ENCODE data around the gene PNLIPRP1.

The PNLIPRP1 gene

GRCh38 chr10:116554628-116555027 is 36.1 kb upstream of the PNLIPRP1 start:
- TF ChIP-seq, protein P1, sequence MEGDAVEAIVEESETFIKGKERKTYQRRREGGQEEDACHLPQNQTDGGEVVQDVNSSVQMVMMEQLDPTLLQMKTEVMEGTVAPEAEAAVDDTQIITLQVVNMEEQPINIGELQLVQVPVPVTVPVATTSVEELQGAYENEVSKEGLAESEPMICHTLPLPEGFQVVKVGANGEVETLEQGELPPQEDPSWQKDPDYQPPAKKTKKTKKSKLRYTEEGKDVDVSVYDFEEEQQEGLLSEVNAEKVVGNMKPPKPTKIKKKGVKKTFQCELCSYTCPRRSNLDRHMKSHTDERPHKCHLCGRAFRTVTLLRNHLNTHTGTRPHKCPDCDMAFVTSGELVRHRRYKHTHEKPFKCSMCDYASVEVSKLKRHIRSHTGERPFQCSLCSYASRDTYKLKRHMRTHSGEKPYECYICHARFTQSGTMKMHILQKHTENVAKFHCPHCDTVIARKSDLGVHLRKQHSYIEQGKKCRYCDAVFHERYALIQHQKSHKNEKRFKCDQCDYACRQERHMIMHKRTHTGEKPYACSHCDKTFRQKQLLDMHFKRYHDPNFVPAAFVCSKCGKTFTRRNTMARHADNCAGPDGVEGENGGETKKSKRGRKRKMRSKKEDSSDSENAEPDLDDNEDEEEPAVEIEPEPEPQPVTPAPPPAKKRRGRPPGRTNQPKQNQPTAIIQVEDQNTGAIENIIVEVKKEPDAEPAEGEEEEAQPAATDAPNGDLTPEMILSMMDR (IDR thresholded peaks at IDR 0.05; ENCODE audit: insufficient read depth, low read length, missing control alignments): no peak
- CTCF ChIA-PET: no interaction called here
- no peak overlapping the region for H3K4me3 ChIP-seq (ENCODE audit: low read depth, low read length)
- POLR2A ChIA-PET: no interaction called here
- DNase-seq (ENCODE audit: low read depth, low spot score): no peak

DNA sequence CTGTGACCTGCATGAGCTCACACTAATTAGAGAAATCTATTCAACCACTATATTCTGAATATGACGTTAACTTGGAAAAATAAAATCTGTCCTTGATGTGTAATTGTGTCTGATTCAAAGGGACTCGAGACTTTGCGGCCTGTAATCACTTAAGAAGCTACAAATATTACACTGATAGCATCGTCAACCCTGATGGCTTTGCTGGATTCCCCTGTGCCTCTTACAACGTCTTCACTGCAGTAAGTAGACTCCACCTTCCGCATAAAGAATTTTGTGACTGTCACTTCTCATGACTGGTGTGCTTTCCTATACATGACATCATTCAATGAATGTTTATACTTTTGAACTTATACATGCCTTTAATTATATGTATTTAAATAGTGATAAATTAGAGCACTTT is 34.9 kb upstream of the PNLIPRP1 start:
- H3K4me3 ChIP-seq (ENCODE audit: low read depth, low read length): no peak overlapping the region
- DNase-seq (ENCODE audit: low read depth, low spot score): no peak
- ChIA-PET POLR2A (no interaction called here), CTCF (no interaction called here)
- TF ChIP-seq, protein P1 (IDR thresholded peaks at IDR 0.05; ENCODE audit: insufficient read depth, low read length, missing control alignments): no peak

- CTCF ChIA-PET: no interaction called here
- TF ChIP-seq, protein P1 (IDR thresholded peaks at IDR 0.05; ENCODE audit: insufficient read depth, low read length, missing control alignments): no peak
- DNase-seq (ENCODE audit: low read depth, low spot score): no peak
- H3K4me3 ChIP-seq (ENCODE audit: low read depth, low read length): no peak overlapping the region
- POLR2A ChIA-PET: no interaction called here
Observed at GRCh38 chr10:116557305-116557880, 33.4 kb upstream of the PNLIPRP1 start.

GRCh38 chr10:116565534-116565933 is 25.2 kb upstream of the PNLIPRP1 start:
- TF ChIP-seq, protein P1 (IDR thresholded peaks at IDR 0.05; ENCODE audit: insufficient read depth, low read length, missing control alignments): no peak
- POLR2A ChIA-PET: no interaction called here
- DNase-seq (ENCODE audit: low read depth, low spot score): no peak
- CTCF ChIA-PET: no interaction called here
- no peak overlapping the region for H3K4me3 ChIP-seq (ENCODE audit: low read depth, low read length)

GRCh38 chr10:116566932-116567331 is 23.8 kb upstream of the PNLIPRP1 start:
- TF ChIP-seq, protein P1 (IDR thresholded peaks at IDR 0.05; ENCODE audit: insufficient read depth, low read length, missing control alignments): no peak
- POLR2A ChIA-PET: no interaction called here
- no peak overlapping the region for H3K4me3 ChIP-seq (ENCODE audit: low read depth, low read length)
- DNase-seq (ENCODE audit: low read depth, low spot score): no peak
- CTCF ChIA-PET: no interaction called here

DNA sequence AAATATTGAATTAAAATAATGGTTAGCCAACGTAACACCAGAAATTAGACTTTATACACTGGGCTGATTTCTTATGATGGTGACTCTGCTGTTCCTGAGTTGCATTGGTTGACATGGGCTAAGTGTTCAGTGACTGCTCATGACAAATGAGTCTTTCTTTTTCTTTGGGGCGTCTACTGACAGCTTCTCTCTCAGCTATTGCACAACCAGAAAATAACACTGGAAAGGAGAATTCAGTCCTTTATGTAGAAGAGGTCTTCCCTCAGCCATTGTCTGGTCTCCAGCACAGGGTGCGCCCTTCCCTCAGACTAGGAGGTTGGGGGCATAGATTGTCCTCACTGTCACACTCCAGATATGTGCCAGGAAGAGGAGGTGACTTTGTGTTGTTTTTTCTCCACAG is 23.4 kb upstream of the PNLIPRP1 start:
- ChIA-PET POLR2A (no interaction called here), CTCF (no interaction called here)
- no peak for DNase-seq (ENCODE audit: low read depth, low spot score)
- TF ChIP-seq, protein P1 (IDR thresholded peaks at IDR 0.05; ENCODE audit: insufficient read depth, low read length, missing control alignments): no peak
- no peak overlapping the region for H3K4me3 ChIP-seq (ENCODE audit: low read depth, low read length)

All from AG04449 (cell line).